WTC11 (cell line): Measurements from ENCODE around the gene HOXD10. TPM values are rescaled to one million over a fixed set of nuclear protein-coding genes. Genes with fewer than 3 reads are reported as not detected.

Experiments
- ATAC-seq: fragments of 200-7000 bp; cut with Tn5 transposase; 2 replicates; pipeline ENCODE4 v1.10.0; 2021; ENCODE audit warnings: mild to moderate bottlenecking, moderate library complexity
- CTCF ChIA-PET: fragments of 300-600 bp; sonication (Branson Sonifier 250); formaldehyde crosslinking; loops from one replicate; lab custom pipeline; 2021; ENCODE audit warnings: antibody characterized with exemption; lab: Charles Lee
- POLR2A ChIA-PET: fragments of 350-600 bp; sonication (Branson Sonifier 250); formaldehyde crosslinking; loops from one replicate; lab custom pipeline; 2021; ENCODE audit warnings: antibody characterized with exemption; lab: Charles Lee
- DNase-seq: peaks from one replicate; pipeline ENCODE4 v3.0.0; 2021; ENCODE audit warnings: low spot score
- H3K27ac Mint-ChIP-seq: 2 replicates; pipeline ENCODE4 v1.8.0; 2021; ENCODE audit warnings: mixed read lengths
- H3K27me3 Mint-ChIP-seq: 2 replicates; pipeline ENCODE4 v1.8.0; 2021; ENCODE audit warnings: low read depth, mild to moderate bottlenecking, moderate library complexity, mixed read lengths
- H3K36me3 Mint-ChIP-seq: 2 replicates; pipeline ENCODE4 v1.8.0; 2021; ENCODE audit warnings: mixed read lengths
- H3K4me1 Mint-ChIP-seq: 2 replicates; pipeline ENCODE4 v1.8.0; 2022; ENCODE audit warnings: mixed read lengths
- H3K4me3 Mint-ChIP-seq: 2 replicates; pipeline ENCODE4 v1.8.0; 2021; ENCODE audit warnings: mild to moderate bottlenecking, moderate library complexity, mixed read lengths
- H3K9me3 Mint-ChIP-seq: 2 replicates; pipeline ENCODE4 v1.8.0; 2021; ENCODE audit warnings: mixed read lengths
- CBFB ChIP-seq: sonication (generic); formaldehyde crosslinking; IDR thresholded peaks from 2 replicates; pipeline ENCODE4 v1.8.1; 2022; ENCODE audit warnings: mild to moderate bottlenecking, low read depth, missing genetic modification reagents
- CDX4 ChIP-seq: fragments of 250-450 bp; sonication (Bioruptor Pico); IDR thresholded peaks from 2 replicates; pipeline ENCODE4 v1.9.0; 2021; ENCODE audit warnings: moderate library complexity, mild to moderate bottlenecking, inconsistent platforms, borderline replicate concordance
- IRF1 ChIP-seq: sonication (generic); formaldehyde crosslinking; IDR thresholded peaks from 2 replicates; pipeline ENCODE4 v1.8.0; 2023; ENCODE audit warnings: missing genetic modification reagents
- MYBL2 ChIP-seq: sonication (generic); formaldehyde crosslinking; IDR thresholded peaks from 2 replicates; pipeline ENCODE4 v1.8.1; 2023; ENCODE audit warnings: mild to moderate bottlenecking, moderate library complexity, missing genetic modification reagents
- NR3C1 ChIP-seq: sonication (generic); formaldehyde crosslinking; conservative IDR thresholded peaks from 2 replicates; pipeline ENCODE4 v1.8.1; 2023; ENCODE audit warnings: low read depth, mild to moderate bottlenecking, missing genetic modification reagents
- SMAD3 ChIP-seq: sonication (generic); formaldehyde crosslinking; IDR thresholded peaks from 2 replicates; pipeline ENCODE4 v1.8.0; 2022; ENCODE audit warnings: missing genetic modification reagents, mild to moderate bottlenecking, borderline replicate concordance
- SMAD4 ChIP-seq: sonication (generic); formaldehyde crosslinking; IDR thresholded peaks from 2 replicates; pipeline ENCODE4 v1.8.0; 2022; ENCODE audit warnings: mild to moderate bottlenecking, missing genetic modification reagents
- TCF7 ChIP-seq: sonication (generic); formaldehyde crosslinking; IDR thresholded peaks from 2 replicates; pipeline ENCODE4 v1.8.0; 2022; ENCODE audit warnings: mild to moderate bottlenecking, low read depth, missing genetic modification reagents, moderate library complexity
- ZNF121 ChIP-seq: sonication (generic); formaldehyde crosslinking; IDR thresholded peaks from 2 replicates; pipeline ENCODE4 v1.8.0; 2023; ENCODE audit warnings: missing genetic modification reagents
- total RNA-seq: library from RNA; stranded (reverse); gene quantifications from 3 replicates; pipeline ENCODE4 v1.2.3, GENCODE V29; 2021
- TF ChIP-seq, protein P1 (sequence below): sonication (generic); formaldehyde crosslinking; IDR thresholded peaks from 2 replicates; pipeline ENCODE4 v1.8.1; 2022; ENCODE audit warnings: mild to moderate bottlenecking, moderate library complexity, missing genetic modification reagents
- TF ChIP-seq, protein P2 (sequence below): sonication (generic); formaldehyde crosslinking; IDR thresholded peaks from 2 replicates; pipeline ENCODE4 v1.8.0; 2023; ENCODE audit warnings: mild to moderate bottlenecking, missing genetic modification reagents

The HOXD10 gene
- total RNA-seq, 1 experiment from 2014 or later = not detected

GRCh38 chr2:176081376-176081836, 35.2 kb upstream of the HOXD10 start:
- H3K36me3 Mint-ChIP-seq = peaks cover 3% of the 10 kb centered on the region; the same call in 1 of the 2 replicates
- H3K27ac Mint-ChIP-seq = no peak overlapping the region
- peak overlapping the region; percentile 63 for H3K4me3 Mint-ChIP-seq
- ChIA-PET CTCF (interaction anchor here (1.2 to 4.6 kb wide), 5 partner anchors 10 to 391 kb away, joined by 4 to 56 read pairs (median 12); no protein-coding TSS in a partner anchor), POLR2A (no interaction called here)
- H3K9me3 Mint-ChIP-seq = no peaks in the 10 kb centered on the region
- H3K27me3 Mint-ChIP-seq = peaks cover 98% of the 10 kb centered on the region
- ATAC-seq (no peak), DNase-seq (no peak)
- peaks cover 49% of the 10 kb centered on the region for H3K4me1 Mint-ChIP-seq
- no peak for TF ChIP-seq CBFB
- no peak for TF ChIP-seq SMAD3 (CRISPR knock-in tag)
- TF ChIP-seq, protein P1, sequence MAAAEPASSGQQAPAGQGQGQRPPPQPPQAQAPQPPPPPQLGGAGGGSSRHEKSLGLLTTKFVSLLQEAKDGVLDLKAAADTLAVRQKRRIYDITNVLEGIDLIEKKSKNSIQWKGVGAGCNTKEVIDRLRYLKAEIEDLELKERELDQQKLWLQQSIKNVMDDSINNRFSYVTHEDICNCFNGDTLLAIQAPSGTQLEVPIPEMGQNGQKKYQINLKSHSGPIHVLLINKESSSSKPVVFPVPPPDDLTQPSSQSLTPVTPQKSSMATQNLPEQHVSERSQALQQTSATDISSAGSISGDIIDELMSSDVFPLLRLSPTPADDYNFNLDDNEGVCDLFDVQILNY = no peak
- TF ChIP-seq TCF7 (CRISPR knock-in tag) = no peak
- no peak for TF ChIP-seq MYBL2
- no peak for TF ChIP-seq SMAD4 (CRISPR knock-in tag)
- TF ChIP-seq NR3C1 (CRISPR knock-in tag) = no peak
- TF ChIP-seq, protein P2, sequence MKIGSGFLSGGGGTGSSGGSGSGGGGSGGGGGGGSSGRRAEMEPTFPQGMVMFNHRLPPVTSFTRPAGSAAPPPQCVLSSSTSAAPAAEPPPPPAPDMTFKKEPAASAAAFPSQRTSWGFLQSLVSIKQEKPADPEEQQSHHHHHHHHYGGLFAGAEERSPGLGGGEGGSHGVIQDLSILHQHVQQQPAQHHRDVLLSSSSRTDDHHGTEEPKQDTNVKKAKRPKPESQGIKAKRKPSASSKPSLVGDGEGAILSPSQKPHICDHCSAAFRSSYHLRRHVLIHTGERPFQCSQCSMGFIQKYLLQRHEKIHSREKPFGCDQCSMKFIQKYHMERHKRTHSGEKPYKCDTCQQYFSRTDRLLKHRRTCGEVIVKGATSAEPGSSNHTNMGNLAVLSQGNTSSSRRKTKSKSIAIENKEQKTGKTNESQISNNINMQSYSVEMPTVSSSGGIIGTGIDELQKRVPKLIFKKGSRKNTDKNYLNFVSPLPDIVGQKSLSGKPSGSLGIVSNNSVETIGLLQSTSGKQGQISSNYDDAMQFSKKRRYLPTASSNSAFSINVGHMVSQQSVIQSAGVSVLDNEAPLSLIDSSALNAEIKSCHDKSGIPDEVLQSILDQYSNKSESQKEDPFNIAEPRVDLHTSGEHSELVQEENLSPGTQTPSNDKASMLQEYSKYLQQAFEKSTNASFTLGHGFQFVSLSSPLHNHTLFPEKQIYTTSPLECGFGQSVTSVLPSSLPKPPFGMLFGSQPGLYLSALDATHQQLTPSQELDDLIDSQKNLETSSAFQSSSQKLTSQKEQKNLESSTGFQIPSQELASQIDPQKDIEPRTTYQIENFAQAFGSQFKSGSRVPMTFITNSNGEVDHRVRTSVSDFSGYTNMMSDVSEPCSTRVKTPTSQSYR (CRISPR knock-in tag) = no peak
- no peak for TF ChIP-seq IRF1 (CRISPR knock-in tag)

GRCh38 chr2:176081837-176082524, 34.6 kb upstream of the HOXD10 start:
- POLR2A ChIA-PET = no interaction called here
- peak overlapping the region; percentile 41 for H3K4me3 Mint-ChIP-seq
- H3K27me3 Mint-ChIP-seq = peaks cover 98% of the 10 kb centered on the region
- peaks cover 3% of the 10 kb centered on the region; the same call in 1 of the 2 replicates for H3K36me3 Mint-ChIP-seq
- CTCF ChIA-PET = interaction anchor here (1.4 to 4.6 kb wide), 5 partner anchors 15 to 392 kb away, joined by 3 to 56 read pairs (median 5); partner anchors contain the start of gene LNPK
- ATAC-seq (peak; percentile 4), DNase-seq (peak; percentile 52)
- no peak overlapping the region for H3K27ac Mint-ChIP-seq
- TF ChIP-seq CDX4 = no peak
- no peaks in the 10 kb centered on the region for H3K9me3 Mint-ChIP-seq
- H3K4me1 Mint-ChIP-seq = peaks cover 53% of the 10 kb centered on the region

GRCh38 chr2:176082525-176082823, 34.1 kb upstream of the HOXD10 start:
- TF ChIP-seq ZNF121 (CRISPR knock-in tag) = no peak
- no peak for TF ChIP-seq SMAD3 (CRISPR knock-in tag)
- Mint-ChIP-seq H3K4me3 (peak overlapping the region; percentile 46), H3K27me3 (peaks cover 98% of the 10 kb centered on the region), H3K4me1 (peaks cover 53% of the 10 kb centered on the region), H3K27ac (no peak overlapping the region), H3K9me3 (no peaks in the 10 kb centered on the region), H3K36me3 (peaks cover 3% of the 10 kb centered on the region; the same call in 1 of the 2 replicates)
- DNase-seq (no peak), ATAC-seq (no peak)
- ChIA-PET POLR2A (no interaction called here), CTCF (interaction anchor here (1.0 to 4.6 kb wide), 4 partner anchors 15 to 569 kb away, joined by 3 to 56 read pairs (median 4); partner anchors contain the start of gene LNPK)
